Neural cell (in vitro differentiated cells): ENCODE data around the gene NXPE1. TPM values are rescaled to one million over a fixed set of nuclear protein-coding genes. Genes with fewer than 3 reads are reported as not detected.

Source experiments
- H2AFZ ChIP-seq: fragments of 200-600, 300-800 bp; sonication (generic), shearing (Covaris generic); 2 replicates; pipeline ENCODE4 v1.6.0; 2014; ENCODE audit warnings: low read depth, mild to moderate bottlenecking, antibody characterized with exemption, low read length, moderate library complexity
- H3F3A ChIP-seq: fragments of 200-600 bp; shearing (Covaris generic); 2 replicates; pipeline ENCODE4 v1.6.1; 2016; ENCODE audit warnings: mild to moderate bottlenecking, moderate library complexity, mixed read lengths, antibody characterized with exemption, low read length; ENCODE audit not compliant: insufficient read depth, poor library complexity, severe bottlenecking
- H3K27ac ChIP-seq: fragments of 200-600, 300-800 bp; sonication (generic), shearing (Covaris generic); 2 replicates; pipeline ENCODE4 v1.5.1; 2014; ENCODE audit warnings: mild to moderate bottlenecking, low read length, moderate library complexity
- H3K27me3 ChIP-seq: fragments of 300-800, 200-600 bp; sonication (generic), shearing (Covaris generic); 2 replicates; pipeline ENCODE4 v1.6.0; 2014; ENCODE audit warnings: mild to moderate bottlenecking, low read depth, low read length, moderate library complexity; ENCODE audit not compliant: insufficient read depth
- H3K36me3 ChIP-seq: fragments of 300-800, 200-600 bp; sonication (generic), shearing (Covaris generic); 2 replicates; pipeline ENCODE4 v1.5.1; 2014; ENCODE audit warnings: mild to moderate bottlenecking, antibody characterized with exemption, low read length, moderate library complexity; ENCODE audit not compliant: insufficient read depth
- H3K4me2 ChIP-seq: fragments of 300-800, 200-600 bp; sonication (generic), shearing (Covaris generic); 2 replicates; pipeline ENCODE4 v1.6.0; 2014; ENCODE audit warnings: mild to moderate bottlenecking, low read length
- H3K4me3 ChIP-seq: fragments of 300-800, 200-600 bp; sonication (generic), shearing (Covaris generic); 2 replicates; pipeline ENCODE4 v1.5.1; 2014; ENCODE audit warnings: mild to moderate bottlenecking, low read length, moderate library complexity
- H3K79me2 ChIP-seq: fragments of 200-600 bp; shearing (Covaris generic); replicated peaks from 2 replicates; pipeline ENCODE4 v1.6.0; 2014; ENCODE audit warnings: mild to moderate bottlenecking, low read length, moderate library complexity; ENCODE audit not compliant: insufficient read depth
- H3K9ac ChIP-seq: fragments of 300-800, 200-600 bp; sonication (generic), shearing (Covaris generic); 2 replicates; pipeline ENCODE4 v1.6.1; 2016; ENCODE audit warnings: mild to moderate bottlenecking, low read length, mixed read lengths
- H3K9me2 ChIP-seq: fragments of 200-600 bp; shearing (Covaris generic); 2 replicates; pipeline ENCODE4 v1.6.1; 2016; ENCODE audit warnings: mild to moderate bottlenecking, low read length, mixed read lengths; ENCODE audit not compliant: insufficient read depth
- H3K9me3 ChIP-seq: fragments of 200-600, 300-800 bp; sonication (generic), shearing (Covaris generic); 2 replicates; pipeline ENCODE4 v1.6.1; 2016; ENCODE audit warnings: mild to moderate bottlenecking, mixed run types, low read length, moderate library complexity, mixed read lengths
- H4K20me1 ChIP-seq: fragments of 200-600 bp; shearing (Covaris generic); 2 replicates; pipeline ENCODE4 v1.6.1; 2016; ENCODE audit warnings: mild to moderate bottlenecking, mixed run types; ENCODE audit not compliant: insufficient read depth
- EP300 ChIP-seq: fragments of 450-650 bp; conservative IDR thresholded peaks from 2 replicates; pipeline ENCODE4 v1.6.1; 2014; ENCODE audit warnings: antibody characterized with exemption, mild to moderate bottlenecking, moderate library complexity; ENCODE audit not compliant: poor library complexity, severe bottlenecking
- EZH2 ChIP-seq: fragments of 200-600, 300-800 bp; shearing (Covaris generic), sonication (generic); IDR thresholded peaks from 2 replicates; pipeline ENCODE4 v1.6.1; 2014; ENCODE audit warnings: antibody characterized with exemption, low read length, borderline replicate concordance, mild to moderate bottlenecking; ENCODE audit not compliant: insufficient read depth, poor library complexity, severe bottlenecking
- MXI1 ChIP-seq: fragments of 450-650 bp; conservative IDR thresholded peaks from 2 replicates; pipeline ENCODE4 v1.6.1; 2014; ENCODE audit warnings: antibody characterized with exemption, mild to moderate bottlenecking; ENCODE audit not compliant: poor library complexity, severe bottlenecking
- POLR2AphosphoS5 ChIP-seq: IDR thresholded peaks from 2 replicates; pipeline ENCODE4 v1.6.1; 2012
- RAD21 ChIP-seq: fragments of 450-650 bp; conservative IDR thresholded peaks from 2 replicates; pipeline ENCODE4 v1.6.1; 2014; ENCODE audit warnings: antibody characterized with exemption, mild to moderate bottlenecking, moderate library complexity
- SMC3 ChIP-seq: fragments of 450-650 bp; conservative IDR thresholded peaks from 2 replicates; pipeline ENCODE4 v1.6.1; 2014; ENCODE audit warnings: antibody characterized with exemption, mild to moderate bottlenecking, moderate library complexity; ENCODE audit not compliant: poor library complexity
- TAF1 ChIP-seq: IDR thresholded peaks from 2 replicates; pipeline ENCODE4 v1.6.1; 2012; ENCODE audit warnings: low read depth
- polyA plus RNA-seq: library from polyadenylated mRNA; depleted of rRNA; stranded (reverse); fragments of >200 nt; gene quantifications from 2 replicates; pipeline ENCODE4 v1.2.3, GENCODE V29; 2014
- TF ChIP-seq, protein P1 (sequence below): IDR thresholded peaks from 2 replicates; pipeline ENCODE4 v1.6.1; 2012; ENCODE audit warnings: borderline replicate concordance
- TF ChIP-seq, protein P2 (sequence below): fragments of 450-650 bp; IDR thresholded peaks from 2 replicates; pipeline ENCODE4 v1.5.1; 2014; ENCODE audit warnings: antibody characterized with exemption, mild to moderate bottlenecking, moderate library complexity; ENCODE audit not compliant: poor library complexity, severe bottlenecking

NXPE1 gene
- polyA plus RNA-seq, 1 donor from 2014 or later = not detected

DNA sequence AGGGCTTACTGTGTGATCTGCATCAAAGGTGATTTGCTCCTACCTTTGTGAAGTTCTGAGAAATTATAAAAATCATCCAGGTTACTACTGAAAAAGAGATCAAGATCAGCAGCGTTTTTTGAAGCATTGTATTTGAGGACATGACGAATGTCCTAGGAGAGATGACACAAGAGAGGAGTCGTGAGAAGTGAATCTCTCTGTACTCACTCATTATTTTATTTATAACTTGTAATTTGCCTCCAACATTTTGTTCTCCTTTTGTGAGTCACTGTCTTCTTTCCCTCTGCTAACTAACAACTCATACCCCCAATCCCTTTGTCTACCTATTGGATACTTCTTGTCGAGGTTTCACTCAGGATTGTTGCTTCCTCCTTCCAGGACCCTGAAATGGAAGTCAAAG is 8.6 kb downstream of the NXPE1 start:
- Histone ChIP-seq H2AFZ (no peak overlapping the region), H3K9me3 (no peaks in the 10 kb centered on the region), H3F3A (no peaks in the 10 kb centered on the region), H3K4me2 (no peak overlapping the region), H3K4me3 (no peak overlapping the region), H3K9me2 (no peaks in the 10 kb centered on the region), H3K79me2 (no peaks in the 10 kb centered on the region), H3K9ac (no peak overlapping the region), H3K27me3 (no peaks in the 10 kb centered on the region), H4K20me1 (no peaks in the 10 kb centered on the region), H3K36me3 (no peaks in the 10 kb centered on the region), H3K27ac (no peak overlapping the region)
- TF ChIP-seq TAF1 (no peak), RAD21 (no peak), EP300 (no peak), POLR2AphosphoS5 (no peak), MXI1 (no peak), SMC3 (no peak), EZH2 (no peak)
- TF ChIP-seq, protein P1, sequence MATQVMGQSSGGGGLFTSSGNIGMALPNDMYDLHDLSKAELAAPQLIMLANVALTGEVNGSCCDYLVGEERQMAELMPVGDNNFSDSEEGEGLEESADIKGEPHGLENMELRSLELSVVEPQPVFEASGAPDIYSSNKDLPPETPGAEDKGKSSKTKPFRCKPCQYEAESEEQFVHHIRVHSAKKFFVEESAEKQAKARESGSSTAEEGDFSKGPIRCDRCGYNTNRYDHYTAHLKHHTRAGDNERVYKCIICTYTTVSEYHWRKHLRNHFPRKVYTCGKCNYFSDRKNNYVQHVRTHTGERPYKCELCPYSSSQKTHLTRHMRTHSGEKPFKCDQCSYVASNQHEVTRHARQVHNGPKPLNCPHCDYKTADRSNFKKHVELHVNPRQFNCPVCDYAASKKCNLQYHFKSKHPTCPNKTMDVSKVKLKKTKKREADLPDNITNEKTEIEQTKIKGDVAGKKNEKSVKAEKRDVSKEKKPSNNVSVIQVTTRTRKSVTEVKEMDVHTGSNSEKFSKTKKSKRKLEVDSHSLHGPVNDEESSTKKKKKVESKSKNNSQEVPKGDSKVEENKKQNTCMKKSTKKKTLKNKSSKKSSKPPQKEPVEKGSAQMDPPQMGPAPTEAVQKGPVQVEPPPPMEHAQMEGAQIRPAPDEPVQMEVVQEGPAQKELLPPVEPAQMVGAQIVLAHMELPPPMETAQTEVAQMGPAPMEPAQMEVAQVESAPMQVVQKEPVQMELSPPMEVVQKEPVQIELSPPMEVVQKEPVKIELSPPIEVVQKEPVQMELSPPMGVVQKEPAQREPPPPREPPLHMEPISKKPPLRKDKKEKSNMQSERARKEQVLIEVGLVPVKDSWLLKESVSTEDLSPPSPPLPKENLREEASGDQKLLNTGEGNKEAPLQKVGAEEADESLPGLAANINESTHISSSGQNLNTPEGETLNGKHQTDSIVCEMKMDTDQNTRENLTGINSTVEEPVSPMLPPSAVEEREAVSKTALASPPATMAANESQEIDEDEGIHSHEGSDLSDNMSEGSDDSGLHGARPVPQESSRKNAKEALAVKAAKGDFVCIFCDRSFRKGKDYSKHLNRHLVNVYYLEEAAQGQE = no peak
- TF ChIP-seq, protein P2, sequence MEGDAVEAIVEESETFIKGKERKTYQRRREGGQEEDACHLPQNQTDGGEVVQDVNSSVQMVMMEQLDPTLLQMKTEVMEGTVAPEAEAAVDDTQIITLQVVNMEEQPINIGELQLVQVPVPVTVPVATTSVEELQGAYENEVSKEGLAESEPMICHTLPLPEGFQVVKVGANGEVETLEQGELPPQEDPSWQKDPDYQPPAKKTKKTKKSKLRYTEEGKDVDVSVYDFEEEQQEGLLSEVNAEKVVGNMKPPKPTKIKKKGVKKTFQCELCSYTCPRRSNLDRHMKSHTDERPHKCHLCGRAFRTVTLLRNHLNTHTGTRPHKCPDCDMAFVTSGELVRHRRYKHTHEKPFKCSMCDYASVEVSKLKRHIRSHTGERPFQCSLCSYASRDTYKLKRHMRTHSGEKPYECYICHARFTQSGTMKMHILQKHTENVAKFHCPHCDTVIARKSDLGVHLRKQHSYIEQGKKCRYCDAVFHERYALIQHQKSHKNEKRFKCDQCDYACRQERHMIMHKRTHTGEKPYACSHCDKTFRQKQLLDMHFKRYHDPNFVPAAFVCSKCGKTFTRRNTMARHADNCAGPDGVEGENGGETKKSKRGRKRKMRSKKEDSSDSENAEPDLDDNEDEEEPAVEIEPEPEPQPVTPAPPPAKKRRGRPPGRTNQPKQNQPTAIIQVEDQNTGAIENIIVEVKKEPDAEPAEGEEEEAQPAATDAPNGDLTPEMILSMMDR = no peak

DNA sequence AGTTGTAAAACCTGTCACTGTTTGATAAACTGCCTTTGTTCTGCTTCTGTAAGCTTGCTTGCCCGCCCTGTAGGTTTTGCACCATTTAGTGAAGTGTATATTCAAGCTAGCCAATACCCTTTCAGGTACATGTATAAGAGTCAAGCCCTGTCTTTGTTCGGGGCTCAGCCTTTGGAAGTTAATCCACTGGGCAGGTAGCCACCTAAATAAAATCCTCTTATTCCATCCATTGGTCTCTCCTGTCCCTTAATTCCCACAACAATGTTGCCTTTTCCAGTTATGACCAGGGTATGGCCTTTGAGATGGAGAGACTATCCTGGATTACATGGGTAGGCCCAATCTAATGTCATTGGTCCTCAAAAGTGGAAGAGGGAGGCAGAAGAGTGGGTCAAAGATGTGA is 34.0 kb downstream of the NXPE1 start:
- H2AFZ ChIP-seq = no peak overlapping the region
- no peaks in the 10 kb centered on the region for H3K36me3 ChIP-seq

More for the DNA sequence above, 34.0 kb downstream of the NXPE1 start:
- no peaks in the 10 kb centered on the region for H3K9me2 ChIP-seq
- no peak overlapping the region for H3K4me2 ChIP-seq
- no peaks in the 10 kb centered on the region for H3F3A ChIP-seq
- no peaks in the 10 kb centered on the region for H3K79me2 ChIP-seq
- no peaks in the 10 kb centered on the region for H3K27me3 ChIP-seq
- H3K9ac ChIP-seq = no peak overlapping the region
- no peaks in the 10 kb centered on the region for H3K9me3 ChIP-seq
- no peak overlapping the region for H3K27ac ChIP-seq
- TF ChIP-seq EZH2 (no peak), RAD21 (no peak), MXI1 (no peak), POLR2AphosphoS5 (no peak), SMC3 (no peak), TAF1 (no peak)
- TF ChIP-seq, protein P2 = no peak
- TF ChIP-seq, protein P1 = no peak
- no peak overlapping the region for H3K4me3 ChIP-seq
- no peaks in the 10 kb centered on the region for H4K20me1 ChIP-seq
